ENCODE results near the gene KIAA1958. TPM values are rescaled to one million over a fixed set of nuclear protein-coding genes. Genes with fewer than 3 reads are reported as not detected.

KIAA1958 gene
- total RNA-seq, 4 donors from 2014 or later: 4.6 to 22.0 (median 9.2) TPM

GRCh38 chr9:112553256-112553826 is 66.7 kb downstream of the KIAA1958 start:
- H3K36me3 ChIP-seq: no peaks in the 10 kb centered on the region
- H3K4me3 ChIP-seq: no peak overlapping the region
- H3K27ac ChIP-seq: no peak overlapping the region
- peaks cover 0 to 3% of the 10 kb centered on the region in 2 donors for H3K4me1 ChIP-seq
- H3K27me3 ChIP-seq: no peaks in the 10 kb centered on the region
- TF ChIP-seq CTCF (IDR thresholded peaks at IDR 0.05): no peak
- TF ChIP-seq POLR2A (IDR thresholded peaks at IDR 0.05): no peak
- intact Hi-C loops (cut with DNase I; ENCODE audit: low total_unique reads): no loop called here
- DNase-seq: no peak
- no peaks in the 10 kb centered on the region for H3K9me3 ChIP-seq

- H3K4me3 ChIP-seq: no peak overlapping the region
- no peaks in the 10 kb centered on the region for H3K27me3 ChIP-seq
- H3K4me1 ChIP-seq: peaks cover 0 to 3% of the 10 kb centered on the region in 2 donors
- no peak for TF ChIP-seq CTCF (IDR thresholded peaks at IDR 0.05)
- no peak for TF ChIP-seq POLR2A (IDR thresholded peaks at IDR 0.05)
- no peak for DNase-seq
- intact Hi-C loops (cut with DNase I; ENCODE audit: low total_unique reads): no loop called here
- no peaks in the 10 kb centered on the region for H3K9me3 ChIP-seq
- H3K36me3 ChIP-seq: no peaks in the 10 kb centered on the region
- no peak overlapping the region for H3K27ac ChIP-seq
Observed at GRCh38 chr9:112554516-112554915, 67.9 kb downstream of the KIAA1958 start.

- intact Hi-C loops (cut with DNase I; ENCODE audit: low total_unique reads): no loop called here
- no peak for DNase-seq
- Histone ChIP-seq H3K27me3 (no peaks in the 10 kb centered on the region), H3K9me3 (no peaks in the 10 kb centered on the region), H3K36me3 (no peaks in the 10 kb centered on the region), H3K4me3 (no peak overlapping the region), H3K4me1 (no peaks in the 10 kb centered on the region), H3K27ac (no peak overlapping the region)
- TF ChIP-seq POLR2A (IDR thresholded peaks at IDR 0.05): no peak
- TF ChIP-seq CTCF (IDR thresholded peaks at IDR 0.05): no peak
Observed at GRCh38 chr9:112555101-112555643, 68.5 kb downstream of the KIAA1958 start.

- no peaks in the 10 kb centered on the region for H3K9me3 ChIP-seq
- no peak for TF ChIP-seq CTCF (IDR thresholded peaks at IDR 0.05)
- TF ChIP-seq POLR2A (IDR thresholded peaks at IDR 0.05): no peak
Observed at GRCh38 chr9:112555844-112556482, 69.3 kb downstream of the KIAA1958 start.

More at GRCh38 chr9:112555844-112556482, 69.3 kb downstream of the KIAA1958 start:
- intact Hi-C loops (cut with DNase I; ENCODE audit: low total_unique reads): no loop called here
- H3K4me1 ChIP-seq: no peaks in the 10 kb centered on the region
- H3K27ac ChIP-seq: no peak overlapping the region
- DNase-seq: no peak
- H3K4me3 ChIP-seq: no peak overlapping the region
- no peaks in the 10 kb centered on the region for H3K36me3 ChIP-seq
- no peaks in the 10 kb centered on the region for H3K27me3 ChIP-seq
